Keratinocyte (primary cell): Measurements from ENCODE around the gene MED29.

Experiments
- EZH2 ChIP-seq: IDR thresholded peaks from one replicate; pipeline ENCODE4 v1.6.1; 2012; ENCODE audit warnings: inconsistent platforms, mild to moderate bottlenecking, low read length, moderate library complexity
- TF ChIP-seq, protein P1 (sequence below), 3 experiments: IDR thresholded peaks in 1 of 3; conservative IDR thresholded peaks in 1 of 3; optimal IDR thresholded peaks in 1 of 3; 2 replicates in 2 of 3; 3 replicates in 1 of 3; pipeline versions ENCODE3 to v1.5.1; 2011; ENCODE audit warnings: low read length in 3 of 3, mild to moderate bottlenecking in 3 of 3, moderate library complexity in 2 of 3, control low read depth in 1 of 3, inconsistent platforms in 1 of 3; ENCODE audit not compliant: insufficient read depth in 2 of 3; ENCODE audit errors: extremely low read depth in 1 of 3

- TF ChIP-seq, protein P1, sequence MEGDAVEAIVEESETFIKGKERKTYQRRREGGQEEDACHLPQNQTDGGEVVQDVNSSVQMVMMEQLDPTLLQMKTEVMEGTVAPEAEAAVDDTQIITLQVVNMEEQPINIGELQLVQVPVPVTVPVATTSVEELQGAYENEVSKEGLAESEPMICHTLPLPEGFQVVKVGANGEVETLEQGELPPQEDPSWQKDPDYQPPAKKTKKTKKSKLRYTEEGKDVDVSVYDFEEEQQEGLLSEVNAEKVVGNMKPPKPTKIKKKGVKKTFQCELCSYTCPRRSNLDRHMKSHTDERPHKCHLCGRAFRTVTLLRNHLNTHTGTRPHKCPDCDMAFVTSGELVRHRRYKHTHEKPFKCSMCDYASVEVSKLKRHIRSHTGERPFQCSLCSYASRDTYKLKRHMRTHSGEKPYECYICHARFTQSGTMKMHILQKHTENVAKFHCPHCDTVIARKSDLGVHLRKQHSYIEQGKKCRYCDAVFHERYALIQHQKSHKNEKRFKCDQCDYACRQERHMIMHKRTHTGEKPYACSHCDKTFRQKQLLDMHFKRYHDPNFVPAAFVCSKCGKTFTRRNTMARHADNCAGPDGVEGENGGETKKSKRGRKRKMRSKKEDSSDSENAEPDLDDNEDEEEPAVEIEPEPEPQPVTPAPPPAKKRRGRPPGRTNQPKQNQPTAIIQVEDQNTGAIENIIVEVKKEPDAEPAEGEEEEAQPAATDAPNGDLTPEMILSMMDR (optimal IDR thresholded peaks at IDR 0.05 in 1 of 3, IDR thresholded peaks at IDR 0.05 in 1 of 3, conservative IDR thresholded peaks at IDR 0.05 in 1 of 3; ENCODE audit: extremely low read depth in 1 of 3, insufficient read depth in 2 of 3, low read length in 3 of 3): peak in 1 of 3 experiments; percentile 26
- TF ChIP-seq EZH2: no peak
Observed at GRCh38 chr19:39406656-39407409, 15.7 kb downstream of the MED29 start, which contains the start of gene ZFP36.
